Epithelial cell of proximal tubule (primary cell): ENCODE measurements around the gene OR52L1. TPM values are rescaled to one million over a fixed set of nuclear protein-coding genes. Genes with fewer than 3 reads are reported as not detected.
A peak's percentile ranks its signal among the peaks of the same experiment; 100 is the strongest.

Experiments used
- DNase-seq: peaks from one replicate; pipeline ENCODE4 v3.0.0-alpha.2; 2011; ENCODE audit warnings: low read depth
- H3K4me3 ChIP-seq: 2 replicates; pipeline ENCODE4 v1.5.1; 2011; ENCODE audit warnings: low read depth, mild to moderate bottlenecking, low read length
- CTCF ChIP-seq: conservative IDR thresholded peaks from 2 replicates; pipeline ENCODE4 v1.5.1; 2012; ENCODE audit warnings: low read depth, mild to moderate bottlenecking, low read length
- total RNA-seq: library from RNA; depleted of rRNA; stranded (reverse); fragments of >200 nt; gene quantifications from 2 replicates; pipeline ENCODE4 v1.2.3, GENCODE V29; 2015

Gene OR52L1
- not detected in 2 replicates for total RNA-seq

- no peak for DNase-seq
- TF ChIP-seq CTCF, result no peak
- no peak within 1 kb of the TSS for H3K4me3 ChIP-seq
Measured at GRCh38 chr11:5986885-5987284, at the start of gene OR52L1. TSS of gene OR52L1 (minus strand) at chr11:5986985. CDS start at chr11:5986930, 55 bp downstream.

- DNase-seq, result no peak
- no peak for TF ChIP-seq CTCF
- H3K4me3 ChIP-seq, result no peak within 1 kb of the TSS
Measured at GRCh38 chr11:6030708-6031405, 44.1 kb upstream of the OR52L1 start, which contains the start of gene OR56A1. TSS of gene OR56A1 (minus strand) at chr11:6030758. CDS start at chr11:6027692, 3,066 bp downstream.

- H3K4me3 ChIP-seq, result no peak overlapping the region
- TF ChIP-seq CTCF, result no peak
- no peak for DNase-seq
Measured at GRCh38 chr11:6027501-6027900, 40.7 kb upstream of the OR52L1 start.

GRCh38 chr11:6025056-6025455, 38.3 kb upstream of the OR52L1 start:
- no peak for TF ChIP-seq CTCF
- DNase-seq, result no peak

GRCh38 chr11:6022956-6023355, 36.2 kb upstream of the OR52L1 start:
- peak; percentile 16 for DNase-seq
- H3K4me3 ChIP-seq, result no peak overlapping the region
- peak; percentile 71 for TF ChIP-seq CTCF

More at GRCh38 chr11:6025056-6025455, 38.3 kb upstream of the OR52L1 start:
- no peak overlapping the region for H3K4me3 ChIP-seq

GRCh38 chr11:6013042-6013441, 26.3 kb upstream of the OR52L1 start:
- no peak for TF ChIP-seq CTCF

More at GRCh38 chr11:6013042-6013441, 26.3 kb upstream of the OR52L1 start:
- no peak for DNase-seq
- H3K4me3 ChIP-seq, result no peak overlapping the region
